Measurements from ENCODE around the gene CYYR1. TPM values are rescaled to one million over a fixed set of nuclear protein-coding genes. Genes with fewer than 3 reads are reported as not detected.

CYYR1 gene
- polyA plus RNA-seq, 4 donors, result 30.0 to 79.4 (median 56.6) TPM

- DNase-seq (ENCODE audit: low read depth in 4 of 4, low spot score in 3 of 4), result no peak
These were observed 129.2 kb downstream of the CYYR1 start for GRCh38 chr21:26443867-26444266.

GRCh38 chr21:26443291-26443690 is 129.8 kb downstream of the CYYR1 start:
- no peak for DNase-seq (ENCODE audit: low read depth in 4 of 4, low spot score in 3 of 4)

DNA sequence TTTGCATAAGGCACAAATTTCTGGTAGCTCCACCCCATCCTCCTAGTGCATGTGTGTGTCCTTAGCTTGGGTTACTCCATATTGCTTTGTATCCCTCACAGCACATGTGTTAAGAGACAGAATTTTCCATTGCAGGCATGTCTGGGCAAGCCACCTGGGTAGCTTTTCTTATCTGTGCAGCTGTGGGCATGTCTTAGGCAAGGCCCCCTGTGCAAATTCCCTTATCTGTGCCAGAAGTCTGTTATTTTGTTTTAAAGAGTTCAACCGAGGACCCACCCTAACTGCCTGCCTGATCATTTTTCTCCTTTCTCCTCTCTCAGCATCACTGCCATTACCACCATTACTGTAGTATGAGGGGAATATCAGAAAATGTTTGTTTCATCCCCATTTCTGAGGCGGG is 131.9 kb downstream of the CYYR1 start:
- DNase-seq (ENCODE audit: low read depth in 4 of 4, low spot score in 3 of 4), result no peak

DNA sequence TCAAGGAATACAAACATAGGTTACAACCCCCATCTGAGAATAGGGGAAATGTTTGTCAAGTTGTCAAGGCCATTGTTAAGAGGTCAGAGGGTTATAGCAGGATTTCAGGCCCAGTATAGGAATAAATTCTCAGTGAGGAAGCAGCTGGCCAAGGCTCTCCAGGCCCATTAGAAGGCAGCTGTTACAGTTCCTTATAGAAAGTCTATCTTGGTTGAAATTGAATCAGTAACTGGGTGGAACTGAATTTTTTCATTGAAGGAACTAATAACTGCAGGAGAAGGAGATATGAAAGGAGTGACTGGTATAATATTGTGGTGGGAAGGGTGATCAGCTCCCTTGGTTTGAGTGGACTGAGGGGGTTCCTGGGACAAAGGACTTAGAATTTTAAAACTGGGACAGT is 134.1 kb downstream of the CYYR1 start:
- DNase-seq (ENCODE audit: low read depth in 4 of 4, low spot score in 3 of 4), result no peak

GRCh38 chr21:26437326-26438009 is 135.6 kb downstream of the CYYR1 start:
- no peak for DNase-seq (ENCODE audit: low read depth in 4 of 4, low spot score in 3 of 4)

- no peak for DNase-seq (ENCODE audit: low read depth in 4 of 4, low spot score in 3 of 4)
These were observed 139.7 kb downstream of the CYYR1 start for GRCh38 chr21:26433386-26433785.

DNA sequence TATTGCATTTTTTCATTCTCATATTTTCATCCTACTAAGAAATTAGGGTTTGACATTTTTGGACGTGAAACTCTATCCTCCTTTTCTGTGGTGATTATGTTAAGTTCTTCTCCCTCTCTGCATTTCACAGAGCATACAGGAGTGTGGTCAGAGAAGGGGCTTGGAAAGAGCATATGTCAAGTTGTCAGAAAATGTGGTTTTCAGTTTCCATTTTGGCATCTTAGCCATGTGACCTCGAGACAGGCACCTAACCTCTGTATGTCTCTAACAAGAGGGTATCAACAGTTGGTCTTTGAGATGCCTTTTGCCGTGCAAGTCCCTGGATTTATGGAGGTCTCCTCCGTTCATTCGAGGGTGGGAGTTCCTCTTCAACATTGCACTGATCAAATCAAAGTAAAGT is 140.7 kb downstream of the CYYR1 start:
- DNase-seq (ENCODE audit: low read depth in 4 of 4, low spot score in 3 of 4), result no peak

GRCh38 chr21:26425576-26425975 is 147.5 kb downstream of the CYYR1 start:
- no peak for DNase-seq (ENCODE audit: low read depth in 4 of 4, low spot score in 3 of 4)

DNA sequence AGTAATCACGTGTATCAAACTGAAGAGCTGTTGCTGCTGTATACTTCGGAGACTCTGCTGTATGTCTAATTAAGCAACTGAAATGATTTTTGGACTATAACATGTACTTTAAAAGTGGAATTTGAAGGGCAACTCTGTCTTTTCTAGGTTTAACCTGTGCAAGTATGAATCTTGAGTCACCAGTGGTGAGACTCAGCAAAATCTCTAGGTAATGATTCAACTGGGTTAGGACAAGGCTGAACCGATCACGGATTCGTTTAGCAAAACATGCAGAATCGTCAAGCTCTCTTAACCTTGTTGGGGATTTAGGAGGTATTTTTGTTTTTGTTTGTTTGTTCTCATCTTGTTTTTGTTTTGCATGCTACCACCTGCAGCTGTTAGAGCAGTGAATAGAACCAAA is 149.6 kb downstream of the CYYR1 start:
- no peak for DNase-seq (ENCODE audit: low read depth in 4 of 4, low spot score in 3 of 4)

GRCh38 chr21:26422706-26423105 is 150.4 kb downstream of the CYYR1 start:
- DNase-seq (ENCODE audit: low read depth in 4 of 4, low spot score in 3 of 4), result no peak

GRCh38 chr21:26422138-26422537 is 150.9 kb downstream of the CYYR1 start:
- DNase-seq (ENCODE audit: low read depth in 4 of 4, low spot score in 3 of 4), result no peak

DNA sequence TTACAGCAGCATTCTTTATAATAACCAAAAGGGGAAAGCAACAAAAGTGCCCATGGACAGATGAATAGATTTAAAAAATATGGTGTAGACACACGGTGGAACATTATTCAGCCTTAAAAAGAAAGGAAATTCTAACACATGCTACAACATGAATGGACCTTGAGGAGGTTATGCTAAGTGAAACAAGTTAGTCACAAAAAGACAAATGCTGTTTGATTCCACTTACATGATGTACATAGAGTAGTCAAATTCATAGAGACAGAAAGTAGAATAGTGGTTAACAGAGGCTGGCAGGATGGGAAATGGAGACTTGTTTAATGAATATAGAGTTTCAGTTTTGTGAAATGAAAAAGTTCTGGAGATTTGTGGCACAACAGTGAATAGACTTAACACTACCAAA is 151.4 kb downstream of the CYYR1 start:
- DNase-seq (ENCODE audit: low read depth in 4 of 4, low spot score in 3 of 4), result no peak
